ENCODE data around the gene KDM6A.

KDM6A gene

DNA sequence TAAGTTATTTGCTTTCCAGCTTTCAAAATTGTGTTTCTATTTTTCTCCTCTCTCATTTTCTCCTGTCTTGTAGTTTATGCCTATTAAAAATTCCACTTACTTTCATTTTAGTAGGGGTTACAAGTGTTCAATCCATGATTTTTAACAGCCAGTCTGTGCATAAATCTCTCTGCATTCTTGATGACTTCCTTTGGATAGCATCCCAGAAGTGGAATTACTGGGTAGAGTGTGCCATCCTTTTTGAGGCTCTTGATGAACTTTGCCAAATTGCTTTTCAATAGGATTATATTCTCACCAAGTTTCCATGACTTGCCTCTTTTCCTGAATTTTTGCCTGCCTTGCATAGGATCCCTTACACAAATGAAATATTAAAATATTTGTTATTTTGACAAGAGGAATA lies 269.2 kb downstream of the KDM6A start:
- Histone ChIP-seq H3K4me2 (ENCODE audit: low read length) (no peak overlapping the region), H2AFZ (no peak overlapping the region), H3K4me1 (no peaks in the 10 kb centered on the region), H3K27me3 (ENCODE audit: control insufficient read depth, insufficient read depth, low read length) (no peaks in the 10 kb centered on the region), H3K9ac (no peak overlapping the region), H3K9me3 (ENCODE audit: control insufficient read depth, low read length) (no peaks in the 10 kb centered on the region), H3K79me2 (no peaks in the 10 kb centered on the region), H3K4me3 (ENCODE audit: low read depth, low read length) (no peak overlapping the region), H3K27ac (no peak overlapping the region), H3K36me3 (ENCODE audit: control insufficient read depth, insufficient read depth, low read length) (no peaks in the 10 kb centered on the region)
- TF ChIP-seq, protein P1, sequence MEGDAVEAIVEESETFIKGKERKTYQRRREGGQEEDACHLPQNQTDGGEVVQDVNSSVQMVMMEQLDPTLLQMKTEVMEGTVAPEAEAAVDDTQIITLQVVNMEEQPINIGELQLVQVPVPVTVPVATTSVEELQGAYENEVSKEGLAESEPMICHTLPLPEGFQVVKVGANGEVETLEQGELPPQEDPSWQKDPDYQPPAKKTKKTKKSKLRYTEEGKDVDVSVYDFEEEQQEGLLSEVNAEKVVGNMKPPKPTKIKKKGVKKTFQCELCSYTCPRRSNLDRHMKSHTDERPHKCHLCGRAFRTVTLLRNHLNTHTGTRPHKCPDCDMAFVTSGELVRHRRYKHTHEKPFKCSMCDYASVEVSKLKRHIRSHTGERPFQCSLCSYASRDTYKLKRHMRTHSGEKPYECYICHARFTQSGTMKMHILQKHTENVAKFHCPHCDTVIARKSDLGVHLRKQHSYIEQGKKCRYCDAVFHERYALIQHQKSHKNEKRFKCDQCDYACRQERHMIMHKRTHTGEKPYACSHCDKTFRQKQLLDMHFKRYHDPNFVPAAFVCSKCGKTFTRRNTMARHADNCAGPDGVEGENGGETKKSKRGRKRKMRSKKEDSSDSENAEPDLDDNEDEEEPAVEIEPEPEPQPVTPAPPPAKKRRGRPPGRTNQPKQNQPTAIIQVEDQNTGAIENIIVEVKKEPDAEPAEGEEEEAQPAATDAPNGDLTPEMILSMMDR (IDR thresholded peaks at IDR 0.05): no peak

DNA sequence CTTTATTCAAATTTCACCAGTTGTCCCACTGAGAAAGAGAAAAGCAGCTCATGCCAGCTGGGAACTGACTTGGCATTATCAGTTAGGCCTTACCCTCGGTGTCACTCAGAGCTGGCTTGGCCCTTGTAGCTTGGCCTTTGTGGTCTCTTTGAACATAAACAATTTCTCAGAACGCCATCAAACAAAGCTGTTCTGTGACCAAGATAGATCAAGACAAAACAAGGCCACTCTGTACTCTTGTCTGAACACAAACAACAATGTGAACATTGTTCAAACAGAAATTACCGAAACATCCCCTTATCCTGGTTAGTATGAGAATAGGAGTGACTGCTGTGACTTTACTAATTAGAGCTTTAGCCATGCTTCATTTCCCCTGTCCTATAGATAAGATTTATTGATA lies 270.5 kb downstream of the KDM6A start:
- Histone ChIP-seq H3K79me2 (no peaks in the 10 kb centered on the region), H3K27me3 (ENCODE audit: control insufficient read depth, insufficient read depth, low read length) (no peaks in the 10 kb centered on the region), H3K9me3 (ENCODE audit: control insufficient read depth, low read length) (no peaks in the 10 kb centered on the region), H3K36me3 (ENCODE audit: control insufficient read depth, insufficient read depth, low read length) (no peaks in the 10 kb centered on the region), H3K4me1 (no peaks in the 10 kb centered on the region), H3K9ac (no peak overlapping the region), H3K4me2 (ENCODE audit: low read length) (no peak overlapping the region), H3K27ac (no peak overlapping the region), H2AFZ (no peak overlapping the region), H3K4me3 (ENCODE audit: low read depth, low read length) (no peak overlapping the region)
- TF ChIP-seq, protein P1 (IDR thresholded peaks at IDR 0.05): no peak

DNA sequence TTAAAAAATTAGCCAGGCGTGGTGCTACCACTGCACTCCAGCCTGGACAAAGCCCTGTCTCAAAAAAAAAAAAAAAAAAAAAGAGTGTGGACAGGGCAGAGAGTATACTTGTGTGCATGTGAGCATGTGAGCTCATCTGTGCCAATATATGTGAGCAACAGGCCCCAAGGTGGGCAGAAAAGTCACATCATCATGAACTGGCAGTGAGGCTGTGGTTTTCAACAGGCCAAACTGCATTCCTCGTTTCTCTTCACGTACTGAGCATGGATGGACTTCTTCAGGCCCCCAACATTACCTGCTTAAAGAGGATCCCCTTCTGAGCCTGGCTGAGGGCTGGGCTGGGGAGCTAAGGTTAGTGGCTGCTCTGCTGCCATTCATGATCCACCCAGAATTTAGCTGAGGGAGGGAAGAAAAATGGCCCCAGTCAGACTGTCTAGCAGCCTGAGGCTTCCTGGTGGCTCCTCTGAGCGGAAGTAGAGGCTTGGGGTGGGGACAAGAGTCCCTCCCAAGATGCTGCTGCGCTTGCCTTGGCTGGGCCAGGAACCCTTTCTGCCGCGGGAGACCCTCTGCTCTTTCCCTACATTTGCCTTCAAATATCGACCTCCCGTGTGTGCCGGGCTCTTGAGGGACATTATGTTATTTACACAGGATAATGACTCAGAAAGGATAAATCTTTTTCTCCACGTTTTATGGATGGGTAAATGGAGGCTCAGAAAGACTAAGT lies 272.7 kb downstream of the KDM6A start:
- H3K27me3 ChIP-seq (ENCODE audit: control insufficient read depth, insufficient read depth, low read length): no peaks in the 10 kb centered on the region
- H3K27ac ChIP-seq: no peak overlapping the region
- H3K4me1 ChIP-seq: no peaks in the 10 kb centered on the region
- H2AFZ ChIP-seq: no peak overlapping the region
- no peaks in the 10 kb centered on the region for H3K36me3 ChIP-seq (ENCODE audit: control insufficient read depth, insufficient read depth, low read length)
- H3K9me3 ChIP-seq (ENCODE audit: control insufficient read depth, low read length): no peaks in the 10 kb centered on the region
- H3K79me2 ChIP-seq: no peaks in the 10 kb centered on the region
- no peak overlapping the region for H3K9ac ChIP-seq
- H3K4me3 ChIP-seq (ENCODE audit: low read depth, low read length): no peak overlapping the region
- TF ChIP-seq, protein P1 (IDR thresholded peaks at IDR 0.05): no peak
- H3K4me2 ChIP-seq (ENCODE audit: low read length): no peak overlapping the region

DNA sequence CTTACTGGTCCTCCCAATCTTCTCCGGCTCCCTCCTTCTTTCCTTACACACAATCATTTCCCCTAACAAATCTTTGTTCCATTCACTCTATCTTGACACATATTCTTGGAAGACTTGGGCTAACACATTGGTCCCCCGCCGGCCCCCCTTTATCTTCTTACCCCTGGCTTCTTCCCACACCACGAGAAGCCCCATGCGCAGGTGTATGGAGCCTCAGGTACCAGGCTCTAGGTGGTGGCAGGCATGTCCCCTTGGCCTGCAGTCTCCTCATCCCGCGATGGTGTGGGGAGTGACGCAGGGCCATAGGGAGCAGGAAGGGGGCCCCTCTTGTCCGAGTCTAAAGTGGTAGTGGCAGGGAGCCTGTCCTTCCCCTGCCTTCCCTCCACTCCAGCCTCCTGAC lies 277.8 kb downstream of the KDM6A start:
- Histone ChIP-seq H3K4me2 (ENCODE audit: low read length) (no peak overlapping the region), H2AFZ (no peak overlapping the region), H3K4me3 (ENCODE audit: low read depth, low read length) (no peak overlapping the region), H3K4me1 (no peaks in the 10 kb centered on the region), H3K27ac (no peak overlapping the region), H3K9me3 (ENCODE audit: control insufficient read depth, low read length) (no peaks in the 10 kb centered on the region), H3K27me3 (ENCODE audit: control insufficient read depth, insufficient read depth, low read length) (no peaks in the 10 kb centered on the region), H3K36me3 (ENCODE audit: control insufficient read depth, insufficient read depth, low read length) (no peaks in the 10 kb centered on the region), H3K79me2 (no peaks in the 10 kb centered on the region), H3K9ac (no peak overlapping the region)
- TF ChIP-seq, protein P1 (IDR thresholded peaks at IDR 0.05): no peak

DNA sequence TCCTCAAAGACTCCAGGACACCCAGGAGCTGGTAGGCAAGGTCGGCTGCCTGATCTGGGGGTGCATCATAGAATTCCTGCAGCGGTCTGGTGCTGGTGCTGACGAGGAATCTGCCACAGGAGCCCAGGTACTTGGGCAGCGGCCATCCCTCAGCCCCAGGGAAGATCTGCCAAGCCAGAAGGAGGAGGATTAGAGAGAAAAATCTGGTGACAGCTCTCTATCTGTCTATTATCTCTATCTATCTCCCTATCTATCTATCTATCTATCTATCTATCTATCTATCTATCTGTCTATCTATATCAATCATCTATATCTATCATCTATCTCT lies 281.0 kb downstream of the KDM6A start:
- Histone ChIP-seq H3K4me2 (ENCODE audit: low read length) (no peak overlapping the region), H3K27ac (no peak overlapping the region), H3K79me2 (no peaks in the 10 kb centered on the region), H3K9ac (no peak overlapping the region), H3K9me3 (ENCODE audit: control insufficient read depth, low read length) (no peaks in the 10 kb centered on the region), H3K4me3 (ENCODE audit: low read depth, low read length) (no peak overlapping the region), H3K4me1 (no peaks in the 10 kb centered on the region), H2AFZ (no peak overlapping the region), H3K36me3 (ENCODE audit: control insufficient read depth, insufficient read depth, low read length) (no peaks in the 10 kb centered on the region), H3K27me3 (ENCODE audit: control insufficient read depth, insufficient read depth, low read length) (no peaks in the 10 kb centered on the region)
- TF ChIP-seq, protein P1 (IDR thresholded peaks at IDR 0.05): no peak

All from parathyroid adenoma (tissue), 2 donors.